SK-N-DZ (cell line): Measurements from ENCODE around the gene POLA1.

Experiments used
- DNase-seq: peaks from one replicate; pipeline ENCODE4 v3.0.0-alpha.2; 2015; ENCODE audit warnings: low spot score

POLA1 gene

GRCh38 chrX:25010784-25011588 is 317.3 kb downstream of the POLA1 start:
- DNase-seq: no peak

GRCh38 chrX:25011589-25012432 is 318.1 kb downstream of the POLA1 start:
- DNase-seq: no peak

- DNase-seq: no peak
Observed at GRCh38 chrX:25012433-25012735, 318.7 kb downstream of the POLA1 start.

- DNase-seq: no peak
Observed at GRCh38 chrX:25012793-25013631, 319.3 kb downstream of the POLA1 start.

GRCh38 chrX:25013632-25014365 is 320.1 kb downstream of the POLA1 start:
- DNase-seq: no peak

- DNase-seq: no peak
Observed at GRCh38 chrX:25014366-25014838, 320.7 kb downstream of the POLA1 start.

- DNase-seq: peak; percentile 80
Observed at GRCh38 chrX:25015486-25016360, 322.0 kb downstream of the POLA1 start, which contains the start of gene ARX. Gene ARX (minus strand): TSS chrX:25015965. CDS start chrX:25015737, 228 bp downstream.

GRCh38 chrX:25016361-25016671 is 322.6 kb downstream of the POLA1 start:
- no peak for DNase-seq

GRCh38 chrX:25016938-25017598 is 323.4 kb downstream of the POLA1 start:
- DNase-seq: no peak

GRCh38 chrX:25017667-25018247 is 324.0 kb downstream of the POLA1 start:
- peak; percentile 31 for DNase-seq

GRCh38 chrX:25018682-25019081 is 325.0 kb downstream of the POLA1 start:
- no peak for DNase-seq

GRCh38 chrX:25019707-25020390 is 326.1 kb downstream of the POLA1 start:
- no peak for DNase-seq

GRCh38 chrX:25020391-25020904 is 326.7 kb downstream of the POLA1 start:
- no peak for DNase-seq

GRCh38 chrX:25020905-25021449 is 327.3 kb downstream of the POLA1 start:
- peak; percentile 24 for DNase-seq

- DNase-seq: no peak
Observed at GRCh38 chrX:25022499-25023325, 329.0 kb downstream of the POLA1 start.

GRCh38 chrX:25023908-25024307 is 330.2 kb downstream of the POLA1 start:
- DNase-seq: no peak

- DNase-seq: no peak
Observed at GRCh38 chrX:25025615-25026014, 331.9 kb downstream of the POLA1 start.
